B cell (primary cell): ENCODE results near the gene DYRK2. TPM values are rescaled to one million over a fixed set of nuclear protein-coding genes. Genes with fewer than 3 reads are reported as not detected.

ENCODE experiments used
- ATAC-seq: fragments of 200-7000 bp; cut with Tn5 transposase; one replicate; pipeline ENCODE4 v1.10.0; 2021; ENCODE audit warnings: low read depth, mild to moderate bottlenecking, moderate number of reproducible peaks, moderate library complexity
- CTCF ChIA-PET: fragments of 350-600 bp; sonication (Branson Sonifier 250); formaldehyde crosslinking; loops from one replicate; lab custom pipeline; 2021; ENCODE audit warnings: antibody characterized with exemption, inconsistent platforms; lab: Charles Lee
- POLR2A ChIA-PET: fragments of 350-600 bp; sonication (Branson Sonifier 250); formaldehyde crosslinking; loops from one replicate; lab custom pipeline; 2021; ENCODE audit warnings: antibody characterized with exemption; lab: Charles Lee
- DNase-seq: peaks from one replicate; pipeline ENCODE4 v3.0.0; 2013
- H2AFZ ChIP-seq: 2 replicates; pipeline ENCODE4 v1.6.1; 2012; ENCODE audit warnings: mild to moderate bottlenecking, low read depth, low read length; ENCODE audit not compliant: insufficient read depth, poor library complexity, severe bottlenecking
- H3K27ac ChIP-seq, 2 donors: 1 replicate in 1 of 2; 2 replicates in 1 of 2; pipeline ENCODE4 v1.5.1; 2012 to 2013; ENCODE audit warnings: low read length in 2 of 2, mild to moderate bottlenecking in 2 of 2, moderate library complexity in 1 of 2
- H3K27me3 ChIP-seq, 4 experiments: fragments of 200-600 bp in 1 of 4; sonication (generic) in 1 of 4; replicated peaks in 1 of 4; 1 replicate in 2 of 4; 2 replicates in 2 of 4; pipeline versions ENCODE4 v1.6.1 to v1.7.0; 2013 to 2016; ENCODE audit warnings: low read length in 3 of 4, mild to moderate bottlenecking in 2 of 4, mixed read lengths in 1 of 4, moderate library complexity in 1 of 4; ENCODE audit not compliant: insufficient read depth in 4 of 4, control insufficient read depth in 3 of 4; ENCODE audit errors: control extremely low read depth in 1 of 4
- H3K36me3 ChIP-seq, 2 experiments: replicated peaks in 1 of 2; 1 replicate in 1 of 2; 2 replicates in 1 of 2; pipeline versions ENCODE4 v1.6.1 to v1.7.1; 2013; ENCODE audit warnings: low read length in 1 of 2; ENCODE audit not compliant: insufficient read depth in 2 of 2, control insufficient read depth in 1 of 2; ENCODE audit errors: control extremely low read depth in 1 of 2, extremely low read depth in 1 of 2
- H3K4me1 ChIP-seq, 2 donors: fragments of 200-600 bp in 1 of 2; sonication (generic) in 1 of 2; 1 replicate in 1 of 2; 2 replicates in 1 of 2; pipeline versions ENCODE4 v1.5.1 to v1.6.1; 2013 to 2017; ENCODE audit warnings: low read length in 2 of 2; ENCODE audit not compliant: control insufficient read depth in 2 of 2, insufficient read depth in 2 of 2
- H3K4me2 ChIP-seq: replicated peaks from 2 replicates; pipeline ENCODE3; 2012; ENCODE audit warnings: mild to moderate bottlenecking, low read depth, low read length; ENCODE audit not compliant: poor library complexity, severe bottlenecking
- H3K4me3 ChIP-seq, 5 experiments: fragments of 200-600 bp in 1 of 5; sonication (generic) in 1 of 5; 1 replicate in 3 of 5; 2 replicates in 2 of 5; pipeline versions ENCODE4 v1.5.1 to v1.7.0; 2011 to 2016; ENCODE audit warnings: low read length in 4 of 5, mild to moderate bottlenecking in 4 of 5, low read depth in 2 of 5, control low read depth in 1 of 5, moderate library complexity in 1 of 5; ENCODE audit not compliant: insufficient read depth in 1 of 5; ENCODE audit errors: control extremely low read depth in 1 of 5, extremely low read depth in 1 of 5
- H3K79me2 ChIP-seq: fragments of 200-600 bp; sonication (generic); one replicate; pipeline ENCODE4 v1.6.0; 2016; ENCODE audit warnings: low read length; ENCODE audit not compliant: control insufficient read depth, insufficient read depth
- H3K9ac ChIP-seq: fragments of 200-600 bp; sonication (generic); 2 replicates; pipeline ENCODE4 v1.6.1; 2017; ENCODE audit warnings: mild to moderate bottlenecking, low read length, moderate library complexity
- H3K9me3 ChIP-seq, 3 donors: one replicate each; pipeline versions ENCODE4 v1.6.1 to v1.7.1; 2013; ENCODE audit warnings: low read length in 2 of 3; ENCODE audit not compliant: control insufficient read depth in 2 of 3, insufficient read depth in 1 of 3; ENCODE audit errors: control extremely low read depth in 1 of 3
- H4K20me1 ChIP-seq: 2 replicates; pipeline ENCODE4 v1.6.0; 2012; ENCODE audit warnings: mild to moderate bottlenecking, low read length; ENCODE audit not compliant: insufficient read depth, control insufficient read depth, poor library complexity, severe bottlenecking
- H3K27ac Mint-ChIP-seq: one replicate; pipeline ENCODE4 v1.8.0; 2021; ENCODE audit warnings: mixed read lengths
- H3K27me3 Mint-ChIP-seq: one replicate; pipeline ENCODE4 v1.8.0; 2021; ENCODE audit warnings: mixed read lengths
- H3K4me1 Mint-ChIP-seq: one replicate; pipeline ENCODE4 v1.8.0; 2021; ENCODE audit warnings: mixed read lengths
- H3K4me3 Mint-ChIP-seq: one replicate; pipeline ENCODE4 v1.8.0; 2021; ENCODE audit warnings: mixed read lengths
- H3K9me3 Mint-ChIP-seq: one replicate; pipeline ENCODE4 v1.8.0; 2022; ENCODE audit warnings: mixed read lengths; ENCODE audit not compliant: insufficient read depth
- EZH2 ChIP-seq: IDR thresholded peaks from 2 replicates; pipeline ENCODE4 v1.6.1; 2012; ENCODE audit warnings: borderline replicate concordance, low read depth, mild to moderate bottlenecking, moderate library complexity, low read length; ENCODE audit not compliant: insufficient read depth, poor library complexity, severe bottlenecking
- WGBS: methylation state at CpG from one replicate; pipeline ENCODE4 v1.1.5; 2013; ENCODE audit warnings: missing lambda C conversion rate; ENCODE audit not compliant: insufficient coverage; 5-methylcytosine and 5-hydroxymethylcytosine counted together
- intact Hi-C: fragments of 100-400 bp; cut with micrococcal nuclease; formaldehyde crosslinking; loops from one replicate; pipeline ENCODE4 v1.10.0; 2022
- polyA plus RNA-seq: library from polyadenylated mRNA; depleted of rRNA; stranded (reverse); fragments of >200 nt; gene quantifications from 2 replicates; pipeline ENCODE4 v1.2.3, GENCODE V29; 2012
- total RNA-seq, 2 donors: library from RNA; stranded (reverse); fragments of 120-200 nt in 1 of 2; gene quantifications; 1 replicate in 1 of 2; 2 replicates in 1 of 2; pipeline versions ENCODE4 v1.2.3 to v1.2.4, GENCODE V29; 2013 to 2022
- TF ChIP-seq, protein P1 (sequence below): fragments of 200-600 bp; IDR thresholded peaks from one replicate; pipeline ENCODE4 v1.8.0; 2022; ENCODE audit warnings: antibody characterized with exemption, mild to moderate bottlenecking

DYRK2 gene
- total and polyA plus RNA-seq, 2 donors (not counting 1 experiment from before 2014, with no cell fraction given) = 21.3 to 75.3 TPM

DNA sequence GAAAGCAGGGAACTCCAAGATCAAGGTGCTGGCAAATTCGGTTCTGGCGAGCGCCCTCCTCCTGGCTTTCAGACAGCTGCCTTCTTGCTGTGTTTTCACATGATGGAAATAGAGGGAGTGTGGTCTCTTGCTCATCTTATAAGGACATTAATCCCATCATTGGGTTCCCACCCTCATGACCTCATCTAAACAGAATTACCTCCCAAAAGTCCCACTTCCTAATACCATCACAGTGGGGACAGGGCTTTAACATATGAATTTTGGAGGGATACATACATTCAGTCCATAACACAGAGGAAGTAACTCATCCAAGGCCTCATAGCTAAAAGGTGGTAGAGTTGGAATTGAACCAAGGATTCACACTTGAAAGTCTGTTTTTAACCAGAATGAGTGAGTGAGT lies 28.6 kb downstream of the DYRK2 start:
- H3K4me2 ChIP-seq = no peak overlapping the region
- H3K4me3 Mint-ChIP-seq = no peak overlapping the region
- no peak overlapping the region for H3K27ac Mint-ChIP-seq
- no peaks in the 10 kb centered on the region for H3K4me1 ChIP-seq
- no peak overlapping the region for H3K27ac ChIP-seq
- H3K9me3 Mint-ChIP-seq = peaks cover 12% of the 10 kb centered on the region
- no peaks in the 10 kb centered on the region for H3K4me1 Mint-ChIP-seq
- WGBS = no CpG with 5 or more reads among the region's 3 CpGs
- DNase-seq (no peak), ATAC-seq (no peak)
- H3K27me3 ChIP-seq = no peaks in the 10 kb centered on the region
- no peaks in the 10 kb centered on the region for H3K79me2 ChIP-seq
- POLR2A ChIA-PET = no interaction called here
- H3K36me3 ChIP-seq = peaks cover 0 to 3% of the 10 kb centered on the region in 2 experiments
- no peak overlapping the region for H2AFZ ChIP-seq
- TF ChIP-seq EZH2 = no peak
- TF ChIP-seq, protein P1, sequence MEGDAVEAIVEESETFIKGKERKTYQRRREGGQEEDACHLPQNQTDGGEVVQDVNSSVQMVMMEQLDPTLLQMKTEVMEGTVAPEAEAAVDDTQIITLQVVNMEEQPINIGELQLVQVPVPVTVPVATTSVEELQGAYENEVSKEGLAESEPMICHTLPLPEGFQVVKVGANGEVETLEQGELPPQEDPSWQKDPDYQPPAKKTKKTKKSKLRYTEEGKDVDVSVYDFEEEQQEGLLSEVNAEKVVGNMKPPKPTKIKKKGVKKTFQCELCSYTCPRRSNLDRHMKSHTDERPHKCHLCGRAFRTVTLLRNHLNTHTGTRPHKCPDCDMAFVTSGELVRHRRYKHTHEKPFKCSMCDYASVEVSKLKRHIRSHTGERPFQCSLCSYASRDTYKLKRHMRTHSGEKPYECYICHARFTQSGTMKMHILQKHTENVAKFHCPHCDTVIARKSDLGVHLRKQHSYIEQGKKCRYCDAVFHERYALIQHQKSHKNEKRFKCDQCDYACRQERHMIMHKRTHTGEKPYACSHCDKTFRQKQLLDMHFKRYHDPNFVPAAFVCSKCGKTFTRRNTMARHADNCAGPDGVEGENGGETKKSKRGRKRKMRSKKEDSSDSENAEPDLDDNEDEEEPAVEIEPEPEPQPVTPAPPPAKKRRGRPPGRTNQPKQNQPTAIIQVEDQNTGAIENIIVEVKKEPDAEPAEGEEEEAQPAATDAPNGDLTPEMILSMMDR = no peak
- H3K27me3 Mint-ChIP-seq = no peaks in the 10 kb centered on the region
- CTCF ChIA-PET = no interaction called here
- no peak overlapping the region for H3K9ac ChIP-seq
- peaks cover 0 to 13% (median 12%) of the 10 kb centered on the region in 3 donors for H3K9me3 ChIP-seq
- H4K20me1 ChIP-seq = no peaks in the 10 kb centered on the region
- intact Hi-C loops = no loop called here
- no peak overlapping the region for H3K4me3 ChIP-seq

DNA sequence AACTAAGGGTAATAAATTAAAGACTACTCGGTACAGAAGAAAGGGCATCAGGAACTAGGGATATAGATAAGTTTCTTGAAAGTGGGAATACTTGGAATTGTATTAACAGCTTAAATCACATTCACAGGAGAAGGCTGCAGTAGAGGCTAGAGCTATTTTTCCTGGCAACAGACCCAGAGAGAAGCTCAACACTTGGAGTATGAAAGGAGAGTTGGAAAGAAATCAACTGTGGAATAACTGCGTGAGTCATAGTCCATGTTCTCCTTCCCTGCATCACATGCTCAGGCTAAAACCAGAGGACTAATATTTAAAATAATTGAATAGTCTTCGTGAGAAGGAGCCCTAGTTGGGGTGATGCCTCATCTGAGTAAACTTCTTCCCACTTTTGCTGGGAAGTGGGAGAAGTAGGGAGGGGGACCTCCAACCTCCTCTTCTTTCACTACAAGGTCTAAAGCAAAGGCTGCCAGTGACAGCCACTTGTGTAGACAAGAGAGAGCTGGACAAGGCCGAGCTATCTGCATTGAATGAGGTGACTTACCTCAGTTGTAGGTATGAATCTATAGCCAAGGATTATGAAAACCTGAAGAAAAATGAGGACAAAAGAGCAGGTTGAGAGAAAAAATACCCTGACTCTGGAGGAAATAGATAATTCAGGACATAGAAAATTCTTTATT lies 32.7 kb downstream of the DYRK2 start:
- Histone ChIP-seq H3K4me1 (no peaks in the 10 kb centered on the region), H3K9me3 (no peaks in the 10 kb centered on the region), H3K36me3 (no peaks in the 10 kb centered on the region), H2AFZ (no peak overlapping the region), H3K4me3 (no peak overlapping the region), H3K27ac (no peak overlapping the region), H4K20me1 (no peaks in the 10 kb centered on the region), H3K79me2 (no peaks in the 10 kb centered on the region), H3K27me3 (no peaks in the 10 kb centered on the region), H3K9ac (no peak overlapping the region), H3K4me2 (no peak overlapping the region)
- no peaks in the 10 kb centered on the region for H3K4me1 Mint-ChIP-seq
- DNase-seq = no peak
- ChIA-PET POLR2A (no interaction called here), CTCF (no interaction called here)
- WGBS = no CpG with 5 or more reads among the region's 4 CpGs
- H3K27ac Mint-ChIP-seq = no peak overlapping the region
- H3K4me3 Mint-ChIP-seq = no peak overlapping the region
- no peaks in the 10 kb centered on the region for H3K27me3 Mint-ChIP-seq
- intact Hi-C loops = no loop called here
- TF ChIP-seq EZH2 = no peak
- TF ChIP-seq, protein P1 = no peak
- no peaks in the 10 kb centered on the region for H3K9me3 Mint-ChIP-seq
- no peak for ATAC-seq
